ENCODE results near the gene RNF10.

The RNF10 gene

GRCh38 chr12:120588371-120588770 lies 54.2 kb downstream of the RNF10 start:
- TF ChIP-seq CTCF (IDR thresholded peaks at IDR 0.05; ENCODE audit: low read depth, low read length) = no peak
- H3K4me3 ChIP-seq (ENCODE audit: low read depth, low read length) = no peak overlapping the region

GRCh38 chr12:120588948-120589930 lies 55.1 kb downstream of the RNF10 start:
- no peak overlapping the region for H3K4me3 ChIP-seq (ENCODE audit: low read depth, low read length)
- TF ChIP-seq CTCF (IDR thresholded peaks at IDR 0.05; ENCODE audit: low read depth, low read length) = no peak

GRCh38 chr12:120590741-120591407 lies 56.7 kb downstream of the RNF10 start:
- H3K4me3 ChIP-seq (ENCODE audit: low read depth, low read length) = no peak overlapping the region
- no peak for TF ChIP-seq CTCF (IDR thresholded peaks at IDR 0.05; ENCODE audit: low read depth, low read length)

DNA sequence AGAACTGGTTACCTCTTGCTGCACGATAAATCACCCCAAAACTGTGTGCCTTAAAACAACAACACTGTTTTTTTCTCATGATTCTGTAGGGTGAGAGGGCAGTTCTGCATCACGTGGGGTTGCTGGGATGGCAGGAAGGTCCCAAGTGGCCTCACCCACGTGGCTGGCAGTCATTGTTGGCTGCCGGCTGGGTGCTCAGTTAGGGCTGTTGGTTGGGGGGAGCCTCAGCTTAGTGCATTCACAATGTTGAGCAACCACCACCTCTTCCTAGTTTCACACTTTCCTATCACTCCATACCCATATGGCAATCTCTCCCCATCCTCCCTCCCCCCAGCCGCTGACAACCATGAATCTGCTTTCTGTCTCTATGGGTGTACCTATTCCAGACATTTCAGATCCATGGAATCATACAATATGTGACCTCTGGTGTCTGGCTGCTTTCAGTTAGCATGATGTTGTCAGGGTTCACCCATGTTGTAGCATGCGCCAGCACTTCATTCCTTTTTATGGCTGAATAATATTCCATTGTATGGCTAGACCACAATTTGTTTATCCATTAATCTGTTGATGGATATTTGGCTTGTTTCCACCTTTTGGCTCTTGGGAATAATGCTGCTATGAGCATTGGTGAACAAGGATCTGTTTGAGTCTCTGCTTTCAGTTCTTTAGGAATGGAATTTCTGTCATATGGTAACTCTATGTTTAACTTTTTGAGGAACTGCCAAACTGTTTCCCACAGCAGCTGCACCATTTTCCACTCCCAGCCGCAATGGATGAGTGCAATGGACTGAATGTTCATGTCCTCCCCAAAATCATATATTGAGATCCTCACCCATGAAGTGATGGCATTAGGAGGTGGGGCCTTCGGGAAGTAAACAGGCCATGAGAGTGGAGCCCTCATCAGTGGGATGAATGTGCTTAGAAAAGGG lies 58.2 kb downstream of the RNF10 start:
- no peak overlapping the region for H3K4me3 ChIP-seq (ENCODE audit: low read depth, low read length)
- TF ChIP-seq CTCF (IDR thresholded peaks at IDR 0.05; ENCODE audit: low read depth, low read length) = no peak

GRCh38 chr12:120596901-120597300 lies 62.7 kb downstream of the RNF10 start:
- TF ChIP-seq CTCF (IDR thresholded peaks at IDR 0.05; ENCODE audit: low read depth, low read length) = no peak
- no peak overlapping the region for H3K4me3 ChIP-seq (ENCODE audit: low read depth, low read length)

DNA sequence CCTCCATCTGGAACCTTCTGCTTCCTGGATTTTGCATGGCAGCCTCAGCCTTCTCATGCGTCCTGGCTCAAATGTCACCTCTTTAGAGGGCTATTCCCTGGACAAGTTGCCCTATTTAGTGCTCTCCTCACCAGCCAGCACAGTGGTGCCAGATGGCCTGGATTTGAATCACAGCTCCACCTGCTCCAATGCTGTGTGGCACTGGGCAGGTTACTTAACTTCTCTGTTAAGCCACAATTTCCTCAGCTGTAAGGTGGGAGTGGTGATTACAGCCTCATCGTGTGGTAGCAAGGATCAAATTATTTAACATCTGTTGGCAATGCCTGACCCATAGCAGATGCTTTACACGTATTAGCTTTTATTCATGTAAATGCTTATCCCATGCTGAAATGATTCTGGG lies 63.7 kb downstream of the RNF10 start:
- no peak for TF ChIP-seq CTCF (IDR thresholded peaks at IDR 0.05; ENCODE audit: low read depth, low read length)
- no peak overlapping the region for H3K4me3 ChIP-seq (ENCODE audit: low read depth, low read length)
